GM21619 (cell line): ENCODE data around the gene PIP5KL1.

Source experiments
- ATAC-seq: cut with Tn5 transposase; IDR thresholded peaks from one replicate; pipeline ENCODE4 v1.9.1; 2021; ENCODE audit not compliant: unreplicated experiment

The PIP5KL1 gene, protein sequence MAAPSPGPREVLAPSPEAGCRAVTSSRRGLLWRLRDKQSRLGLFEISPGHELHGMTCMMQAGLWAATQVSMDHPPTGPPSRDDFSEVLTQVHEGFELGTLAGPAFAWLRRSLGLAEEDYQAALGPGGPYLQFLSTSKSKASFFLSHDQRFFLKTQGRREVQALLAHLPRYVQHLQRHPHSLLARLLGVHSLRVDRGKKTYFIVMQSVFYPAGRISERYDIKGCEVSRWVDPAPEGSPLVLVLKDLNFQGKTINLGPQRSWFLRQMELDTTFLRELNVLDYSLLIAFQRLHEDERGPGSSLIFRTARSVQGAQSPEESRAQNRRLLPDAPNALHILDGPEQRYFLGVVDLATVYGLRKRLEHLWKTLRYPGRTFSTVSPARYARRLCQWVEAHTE

DNA sequence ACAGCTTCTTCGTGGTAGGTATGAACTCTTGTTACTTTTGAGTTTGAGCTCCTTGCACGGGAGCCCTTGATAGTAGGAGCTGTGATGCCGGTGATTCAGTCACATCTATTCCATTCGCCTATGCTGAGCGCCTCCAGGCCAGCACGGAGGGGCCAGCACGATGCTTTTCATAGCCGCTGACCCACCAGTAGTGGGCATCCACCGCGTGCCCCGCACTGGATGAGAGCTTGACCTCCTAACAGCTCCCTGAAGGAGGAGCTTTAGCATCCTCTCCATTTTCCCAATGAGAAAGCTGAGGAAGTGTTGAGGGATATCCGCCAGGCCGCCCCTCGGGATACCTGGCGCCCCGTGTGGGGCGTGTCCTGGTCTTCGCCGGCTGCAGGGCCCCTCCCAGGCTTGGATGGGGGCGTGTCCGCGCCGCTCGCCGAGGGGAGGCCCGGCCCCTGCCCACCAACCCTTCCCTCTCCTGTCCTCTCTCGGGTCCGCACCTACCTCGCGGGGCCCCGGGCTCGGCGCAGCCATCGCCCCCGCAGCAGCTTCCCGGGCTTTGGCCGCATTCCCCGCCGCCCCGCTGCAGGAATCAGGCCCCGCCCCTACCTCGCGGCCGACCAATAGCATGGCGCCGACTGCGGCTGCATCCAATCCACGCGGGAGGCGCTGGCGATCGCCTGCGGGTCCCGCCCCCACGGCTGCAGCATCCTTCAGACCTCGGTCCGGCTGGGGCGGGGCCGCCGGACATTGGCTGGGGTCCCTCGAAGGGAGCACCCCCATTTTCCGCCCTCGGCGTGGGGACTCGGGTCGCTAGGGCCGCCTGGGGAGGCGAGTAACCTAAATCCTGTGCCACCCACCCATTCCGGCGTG lies at the start of gene PIP5KL1:
TSS of gene PIP5KL1 (minus strand) at position 547 of the 861 bp plus-strand sequence. CDS start at position 522, 25 bp downstream.
- peak; percentile 85 for ATAC-seq

GRCh38 chr9:127980060-127980705 lies 49.6 kb upstream of the PIP5KL1 start:
- peak; percentile 22 for ATAC-seq

DNA sequence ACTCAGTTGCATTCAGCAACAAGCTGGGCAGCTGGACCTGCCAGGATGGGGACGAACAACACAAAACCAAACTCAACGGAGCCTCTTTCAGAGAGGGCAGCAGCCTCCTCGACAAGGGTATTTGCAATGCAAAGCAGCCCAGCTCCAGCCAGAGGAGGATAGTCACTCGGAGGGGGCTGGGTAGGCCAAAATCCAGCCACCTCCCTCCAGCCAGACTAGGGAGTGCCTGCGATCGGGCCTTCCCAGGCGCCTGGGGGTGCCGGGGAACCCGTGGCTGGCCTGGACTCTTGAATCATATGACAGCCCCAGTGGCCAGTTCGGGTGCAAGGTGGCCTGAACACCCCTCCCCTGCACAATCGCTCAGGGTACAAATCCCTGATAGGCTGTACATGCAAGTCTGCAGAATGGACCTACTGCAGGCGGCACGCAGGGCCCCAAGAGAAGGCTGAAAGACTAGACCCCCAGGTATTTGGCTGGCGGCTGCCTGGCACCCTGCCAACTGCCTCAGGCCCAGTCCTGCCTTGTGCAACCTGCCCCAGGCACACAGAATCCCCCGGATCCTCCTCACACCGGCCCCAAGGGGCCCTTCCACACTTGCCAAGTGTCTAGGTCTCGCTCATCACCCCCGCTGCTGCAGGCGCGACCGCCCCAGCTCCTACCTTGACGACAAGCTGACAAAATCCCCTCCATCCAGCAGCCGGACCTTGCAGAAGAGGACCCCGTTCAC lies 48.9 kb upstream of the PIP5KL1 start:
- no peak for ATAC-seq

GRCh38 chr9:127979015-127979332 lies 48.4 kb upstream of the PIP5KL1 start:
- no peak for ATAC-seq

DNA sequence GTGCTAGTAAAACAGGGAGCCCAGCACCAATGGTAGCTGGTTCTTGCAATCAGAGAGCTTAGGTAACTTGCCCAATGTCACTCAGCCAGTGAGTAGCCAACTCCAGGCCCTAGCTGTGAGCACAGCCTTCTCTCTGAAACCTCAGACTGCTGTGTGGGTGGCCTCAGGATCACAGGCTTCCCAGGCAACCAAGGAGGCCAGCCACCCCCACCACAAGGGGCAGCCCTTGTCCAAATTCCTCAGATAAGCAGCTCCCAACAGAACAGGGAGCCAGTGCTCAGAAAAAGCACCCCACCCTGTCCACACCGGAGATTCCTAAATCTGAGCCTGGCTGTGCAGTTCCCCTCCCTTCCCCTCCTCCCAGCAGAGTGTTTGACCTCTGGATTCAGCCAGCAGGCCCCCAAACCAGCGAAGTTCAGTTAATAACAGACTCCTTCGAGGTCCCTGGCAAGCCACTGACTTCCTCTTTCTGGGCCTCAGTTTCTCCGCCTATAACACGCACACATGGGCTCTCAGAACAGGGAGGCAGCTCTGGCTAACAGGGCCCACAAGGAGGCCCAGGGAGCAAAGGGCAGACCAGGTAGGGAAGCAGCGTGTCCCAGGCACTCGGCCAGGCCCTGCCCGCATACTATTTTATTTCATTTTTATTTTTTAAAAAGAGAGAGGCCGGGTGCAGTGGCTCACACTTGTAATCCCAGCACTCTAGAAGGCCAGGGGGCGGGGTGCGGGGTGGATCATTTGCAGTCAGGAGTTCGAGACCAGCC lies 47.5 kb upstream of the PIP5KL1 start:
- no peak for ATAC-seq

DNA sequence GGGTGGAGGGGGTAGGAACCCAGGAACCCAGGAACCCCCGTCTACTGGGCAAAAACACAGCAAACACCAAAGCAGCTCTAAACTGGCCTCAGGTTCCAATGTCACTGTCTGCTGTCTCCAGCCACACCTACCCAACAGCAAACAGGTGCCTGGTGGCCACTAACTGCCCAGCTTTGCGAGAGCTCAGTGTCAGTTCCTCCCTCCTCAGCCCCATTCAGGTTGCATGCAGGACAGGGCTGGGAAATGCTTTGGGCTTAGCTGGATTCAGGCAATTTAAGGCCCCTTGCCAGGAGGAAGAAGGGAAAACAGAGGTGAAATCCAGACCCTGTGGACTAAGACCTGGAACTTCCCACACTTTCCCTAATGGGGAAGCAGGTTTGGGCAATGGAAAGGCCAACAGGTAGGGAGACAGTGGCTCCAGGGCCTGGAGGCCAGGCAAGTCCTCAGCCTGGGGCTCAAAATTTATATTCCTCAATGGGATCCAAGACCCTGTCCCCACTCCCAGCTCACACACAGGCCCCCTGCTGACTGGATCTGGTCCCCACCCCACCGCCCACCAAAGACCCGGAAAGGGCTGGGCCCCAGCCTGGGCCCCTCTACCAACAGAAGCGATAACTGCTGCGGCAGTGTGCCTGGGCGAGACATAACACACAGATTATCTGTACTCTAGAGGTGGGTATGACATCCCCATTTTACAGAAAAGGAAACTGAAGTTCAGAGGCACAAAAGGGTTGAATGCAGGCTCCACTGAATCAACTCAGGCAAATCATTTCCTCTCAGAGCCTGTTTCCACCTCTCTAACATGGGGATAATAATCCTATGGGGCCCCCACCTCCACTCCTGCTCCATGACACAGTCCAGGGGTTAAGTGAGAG lies 46.7 kb upstream of the PIP5KL1 start:
- no peak for ATAC-seq

- ATAC-seq: no peak
Measured at GRCh38 chr9:127976498-127976897, 45.9 kb upstream of the PIP5KL1 start.

DNA sequence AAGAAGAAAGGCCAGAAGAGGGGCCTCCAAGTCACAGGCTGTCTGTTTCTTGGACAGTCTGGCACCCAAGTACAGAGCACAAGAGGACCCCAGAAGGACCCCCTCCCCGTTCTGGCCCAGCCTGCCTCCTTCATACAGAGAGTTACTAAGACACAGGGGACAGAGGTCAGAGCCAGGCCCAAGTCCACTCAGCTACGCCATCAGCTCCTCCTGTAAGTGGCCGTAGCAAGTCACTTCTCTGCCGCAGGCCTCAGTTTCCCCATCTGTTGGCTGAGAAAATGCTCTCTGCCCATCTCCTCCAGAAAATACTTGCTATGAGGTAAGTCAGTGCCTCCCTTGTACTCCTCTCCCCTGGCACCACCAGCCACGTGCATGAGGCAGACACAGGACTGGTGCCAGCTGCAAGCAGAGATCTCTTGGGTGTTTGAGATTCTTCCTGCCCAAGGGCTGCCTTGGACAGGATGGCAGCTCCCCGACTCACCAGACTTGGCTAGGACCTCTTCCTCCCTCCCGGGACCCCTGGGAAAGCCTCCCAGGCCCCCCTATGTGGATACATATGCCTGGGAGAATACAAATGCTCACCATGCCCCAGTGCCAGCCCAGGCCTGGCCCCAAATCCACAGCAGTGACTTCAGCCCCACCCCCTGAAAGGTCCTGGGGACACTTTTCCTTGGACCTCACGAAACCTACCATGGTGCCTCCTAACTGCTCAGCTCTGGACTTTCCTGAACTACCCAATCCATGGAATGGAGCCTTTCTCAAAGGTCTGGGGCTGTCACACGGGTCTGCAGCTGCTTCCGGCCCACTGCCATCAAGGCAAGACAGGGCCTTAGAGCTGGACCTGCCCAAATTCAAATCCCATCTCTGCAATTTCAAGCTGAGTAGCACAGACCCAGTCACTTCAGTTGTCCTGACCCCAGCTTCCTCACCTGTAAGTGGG lies 45.1 kb upstream of the PIP5KL1 start:
- no peak for ATAC-seq

- no peak for ATAC-seq
Measured at GRCh38 chr9:127974769-127975261, 44.2 kb upstream of the PIP5KL1 start.

GRCh38 chr9:127974001-127974768 lies 43.6 kb upstream of the PIP5KL1 start:
- ATAC-seq: no peak

- ATAC-seq: no peak
Measured at GRCh38 chr9:127973169-127974000, 42.8 kb upstream of the PIP5KL1 start.

DNA sequence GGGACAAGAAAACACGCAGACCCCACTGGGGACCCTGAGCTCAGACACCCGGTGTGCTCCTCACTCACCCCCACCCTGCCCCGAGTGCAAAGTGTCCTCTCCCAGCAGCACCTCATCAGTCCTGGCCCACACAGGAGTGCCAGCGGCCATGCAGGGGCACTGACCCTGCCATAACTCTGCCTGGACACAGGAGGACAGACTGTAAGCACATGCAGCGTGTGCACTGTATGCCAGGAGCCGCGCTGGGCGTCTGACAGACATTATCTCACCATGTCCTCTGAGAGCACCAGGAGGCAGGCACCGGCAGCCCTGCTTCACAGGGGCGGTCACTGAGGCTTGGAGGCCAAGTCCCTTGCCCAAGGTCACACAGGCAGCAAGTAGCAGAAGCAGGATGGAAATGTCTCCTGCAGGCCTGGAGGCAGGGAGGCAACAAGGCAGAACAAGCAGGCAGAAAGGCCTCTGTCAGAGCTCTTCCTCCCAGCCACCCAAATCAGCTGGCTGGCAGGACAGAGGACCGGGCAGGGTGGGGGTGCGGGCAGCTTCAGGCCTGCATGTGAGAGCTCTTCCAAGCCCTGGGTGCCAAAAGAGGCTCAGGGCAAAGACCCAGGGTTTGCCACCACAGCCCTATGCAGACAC lies 41.8 kb upstream of the PIP5KL1 start:
- no peak for ATAC-seq

- ATAC-seq: peak; percentile 6
Measured at GRCh38 chr9:127971357-127972235, 41.0 kb upstream of the PIP5KL1 start.

DNA sequence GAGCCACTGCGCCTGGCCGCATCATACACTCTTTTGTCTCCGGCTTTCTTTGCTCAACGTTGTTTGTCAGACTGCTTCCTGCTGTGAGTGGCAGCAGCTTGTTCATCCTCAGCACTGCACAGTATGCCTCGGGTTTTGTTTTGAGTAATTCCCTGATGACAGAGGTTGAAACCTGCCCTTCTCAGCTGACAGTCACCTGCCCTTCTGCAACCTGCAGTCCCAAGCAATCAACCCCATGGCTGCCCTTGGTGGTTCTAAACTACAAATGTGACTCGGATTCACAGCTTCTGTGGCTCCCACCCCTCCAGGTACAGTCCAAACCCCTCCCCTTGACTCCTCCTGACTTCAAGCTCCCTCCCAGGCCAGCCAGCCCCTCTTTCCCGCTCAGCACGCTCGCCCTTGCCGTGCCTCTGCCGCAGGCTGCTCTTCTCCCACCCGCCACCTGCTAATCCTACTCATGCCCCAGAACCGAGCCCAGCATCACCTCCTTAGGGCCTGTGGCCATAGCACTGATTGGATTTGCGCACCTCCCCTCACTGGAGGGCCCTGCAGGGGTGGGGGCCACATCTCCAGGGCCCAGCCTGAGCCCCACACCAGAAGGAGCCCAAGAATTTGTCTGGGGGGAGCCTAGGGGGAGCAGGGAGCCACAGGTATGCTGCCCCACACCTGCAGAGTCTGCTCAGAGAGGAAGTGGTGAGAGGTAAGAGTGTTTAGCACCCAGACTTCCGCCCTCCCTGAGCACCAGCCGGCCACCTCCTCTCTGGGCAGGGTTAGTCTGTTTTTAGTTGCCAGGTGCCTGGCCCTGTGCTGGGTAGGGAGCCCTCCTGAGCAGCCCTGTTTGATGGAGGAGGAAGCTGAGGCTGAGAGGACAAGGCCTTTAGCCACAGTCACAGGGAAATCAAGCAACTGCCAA lies 40.1 kb upstream of the PIP5KL1 start:
- peak; percentile 77 for ATAC-seq
